HG02884 (cell line): ENCODE results near the gene PLD5.
"Not testable (repeated sequence)": the region's sequence is repeated elsewhere in the genome, so short reads cannot be mapped to it uniquely, and the experiment has no call there.

Experiments
- ATAC-seq: cut with Tn5 transposase; IDR thresholded peaks from one replicate; pipeline ENCODE4 v1.9.1; 2021; ENCODE audit warnings: mild to moderate bottlenecking, moderate library complexity; ENCODE audit not compliant: unreplicated experiment

The PLD5 gene

GRCh38 chr1:242214455-242214854, 310.0 kb downstream of the PLD5 start:
- ATAC-seq: not testable (repeated sequence)

GRCh38 chr1:242212961-242213360, 311.5 kb downstream of the PLD5 start:
- not testable (repeated sequence) for ATAC-seq

- no peak for ATAC-seq
These were observed 312.1 kb downstream of the PLD5 start for GRCh38 chr1:242212401-242212800.

GRCh38 chr1:242211254-242212022, 313.1 kb downstream of the PLD5 start:
- no peak for ATAC-seq

GRCh38 chr1:242210316-242210715, 314.2 kb downstream of the PLD5 start:
- not testable (repeated sequence) for ATAC-seq

- no peak for ATAC-seq
These were observed 315.4 kb downstream of the PLD5 start for GRCh38 chr1:242209063-242209462.

GRCh38 chr1:242208021-242208420, 316.5 kb downstream of the PLD5 start:
- ATAC-seq: no peak

GRCh38 chr1:242206994-242207393, 317.5 kb downstream of the PLD5 start:
- no peak for ATAC-seq

- no peak for ATAC-seq
These were observed 318.6 kb downstream of the PLD5 start for GRCh38 chr1:242205622-242206489.

- no peak for ATAC-seq
These were observed 321.2 kb downstream of the PLD5 start for GRCh38 chr1:242203262-242203661.

GRCh38 chr1:242201090-242201489, 323.4 kb downstream of the PLD5 start:
- no peak for ATAC-seq

- ATAC-seq: no peak
These were observed 324.6 kb downstream of the PLD5 start for GRCh38 chr1:242199776-242200458.

GRCh38 chr1:242197907-242198820, 326.3 kb downstream of the PLD5 start:
- no peak for ATAC-seq

- ATAC-seq: no peak
These were observed 327.6 kb downstream of the PLD5 start for GRCh38 chr1:242196914-242197313.

GRCh38 chr1:242196101-242196500, 328.4 kb downstream of the PLD5 start:
- ATAC-seq: no peak

- ATAC-seq: no peak
These were observed 334.9 kb downstream of the PLD5 start for GRCh38 chr1:242189591-242189990.

GRCh38 chr1:242187816-242188215, 336.7 kb downstream of the PLD5 start:
- no peak for ATAC-seq

- no peak for ATAC-seq
These were observed 337.3 kb downstream of the PLD5 start for GRCh38 chr1:242187171-242187570.

- ATAC-seq: peak; percentile 43
These were observed 338.8 kb downstream of the PLD5 start for GRCh38 chr1:242185731-242186130.

GRCh38 chr1:242184955-242185354, 339.5 kb downstream of the PLD5 start:
- no peak for ATAC-seq
